ENCODE data around the gene CABP2. TPM values are rescaled to one million over a fixed set of nuclear protein-coding genes. Genes with fewer than 3 reads are reported as not detected.
"Not testable (repeated sequence)": the region's sequence is repeated elsewhere in the genome, so short reads cannot be mapped to it uniquely, and the experiment has no call there.

Gene CABP2
- total RNA-seq, 1 experiment from 2014 or later: not detected

GRCh38 chr11:67561971-67562619 lies 38.8 kb upstream of the CABP2 start:
- POLR2A ChIA-PET (ENCODE audit: low non-redundant PET): no interaction called here

DNA sequence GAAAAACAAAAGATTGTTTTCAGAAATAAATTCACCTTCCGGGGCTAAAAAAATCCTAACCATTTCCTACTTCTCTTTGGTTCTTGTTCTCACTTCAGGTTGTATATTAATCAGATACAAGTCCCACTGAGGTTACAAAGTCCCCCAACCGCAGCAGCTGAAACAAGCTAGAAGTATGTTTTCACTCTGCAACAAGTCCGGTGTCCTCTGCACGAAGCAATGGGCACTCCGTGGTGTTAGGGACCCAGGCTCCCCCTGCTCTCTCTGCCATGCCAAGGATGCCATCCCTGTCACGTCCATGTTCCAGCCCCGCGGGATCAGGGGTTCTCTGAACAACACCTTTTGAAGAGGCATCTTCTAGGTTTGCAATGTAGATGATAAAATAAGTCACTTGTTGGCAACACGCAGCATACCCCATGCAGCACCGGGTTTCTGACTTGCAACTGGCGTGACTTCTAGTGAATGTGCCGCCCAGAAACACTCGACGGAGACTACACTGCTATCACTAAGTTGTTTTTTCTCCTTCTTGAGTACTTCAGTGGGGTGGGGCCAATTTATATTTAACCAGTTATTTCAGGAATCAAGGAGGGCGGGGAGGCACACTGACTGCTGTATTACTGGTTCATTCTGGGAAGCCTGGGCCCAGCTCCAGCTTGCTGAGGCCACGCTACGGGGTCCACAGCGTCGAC lies 35.0 kb upstream of the CABP2 start:
- ChIA-PET POLR2A (ENCODE audit: low non-redundant PET) (no interaction called here), CTCF (no interaction called here)
- intact Hi-C loops (cut with micrococcal nuclease; ENCODE audit: unreplicated experiment): no loop called here
- no peak overlapping the region for H3K27ac ChIP-seq (ENCODE audit: low read depth, low read length, poor library complexity, severe bottlenecking)
- DNase-seq (ENCODE audit: low spot score): no peak
- no peaks in the 10 kb centered on the region for H3K9me3 ChIP-seq (ENCODE audit: low read depth, low read length, poor library complexity, severe bottlenecking)
- no peak overlapping the region for H3K4me3 ChIP-seq (ENCODE audit: low read depth, low read length, poor library complexity, severe bottlenecking)
- BruUV-seq (replicated peaks): no TSS peak
- TF ChIP-seq EZH2 (IDR thresholded peaks at IDR 0.05; ENCODE audit: borderline replicate concordance, low read depth, low read length, poor library complexity, severe bottlenecking): no peak
- TF ChIP-seq, protein P1, sequence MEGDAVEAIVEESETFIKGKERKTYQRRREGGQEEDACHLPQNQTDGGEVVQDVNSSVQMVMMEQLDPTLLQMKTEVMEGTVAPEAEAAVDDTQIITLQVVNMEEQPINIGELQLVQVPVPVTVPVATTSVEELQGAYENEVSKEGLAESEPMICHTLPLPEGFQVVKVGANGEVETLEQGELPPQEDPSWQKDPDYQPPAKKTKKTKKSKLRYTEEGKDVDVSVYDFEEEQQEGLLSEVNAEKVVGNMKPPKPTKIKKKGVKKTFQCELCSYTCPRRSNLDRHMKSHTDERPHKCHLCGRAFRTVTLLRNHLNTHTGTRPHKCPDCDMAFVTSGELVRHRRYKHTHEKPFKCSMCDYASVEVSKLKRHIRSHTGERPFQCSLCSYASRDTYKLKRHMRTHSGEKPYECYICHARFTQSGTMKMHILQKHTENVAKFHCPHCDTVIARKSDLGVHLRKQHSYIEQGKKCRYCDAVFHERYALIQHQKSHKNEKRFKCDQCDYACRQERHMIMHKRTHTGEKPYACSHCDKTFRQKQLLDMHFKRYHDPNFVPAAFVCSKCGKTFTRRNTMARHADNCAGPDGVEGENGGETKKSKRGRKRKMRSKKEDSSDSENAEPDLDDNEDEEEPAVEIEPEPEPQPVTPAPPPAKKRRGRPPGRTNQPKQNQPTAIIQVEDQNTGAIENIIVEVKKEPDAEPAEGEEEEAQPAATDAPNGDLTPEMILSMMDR (conservative IDR thresholded peaks at IDR 0.05; ENCODE audit: low read depth, low read length): no peak
- H3K27me3 ChIP-seq (replicated peaks; ENCODE audit: insufficient read depth, low read depth, low read length, poor library complexity): no peaks in the 10 kb centered on the region
- no peaks in the 10 kb centered on the region for H3K4me1 ChIP-seq (ENCODE audit: insufficient read depth, low read length, poor library complexity, severe bottlenecking)
- H3K36me3 ChIP-seq (ENCODE audit: insufficient read depth, low read length, poor library complexity, severe bottlenecking): no peaks in the 10 kb centered on the region

More at GRCh38 chr11:67561971-67562619, 38.8 kb upstream of the CABP2 start:
- intact Hi-C loops (cut with micrococcal nuclease; ENCODE audit: unreplicated experiment): no loop called here
- DNase-seq (ENCODE audit: low spot score): no peak
- BruUV-seq (replicated peaks): no TSS peak
- H3K27ac ChIP-seq (ENCODE audit: low read depth, low read length, poor library complexity, severe bottlenecking): no peak overlapping the region
- no peak overlapping the region for H3K4me3 ChIP-seq (ENCODE audit: low read depth, low read length, poor library complexity, severe bottlenecking)
- CTCF ChIA-PET: no interaction called here
- no peaks in the 10 kb centered on the region for H3K9me3 ChIP-seq (ENCODE audit: low read depth, low read length, poor library complexity, severe bottlenecking)
- no peak for TF ChIP-seq EZH2 (IDR thresholded peaks at IDR 0.05; ENCODE audit: borderline replicate concordance, low read depth, low read length, poor library complexity, severe bottlenecking)
- TF ChIP-seq, protein P1 (conservative IDR thresholded peaks at IDR 0.05; ENCODE audit: low read depth, low read length): no peak
- H3K27me3 ChIP-seq (replicated peaks; ENCODE audit: insufficient read depth, low read depth, low read length, poor library complexity): no peaks in the 10 kb centered on the region
- H3K36me3 ChIP-seq (ENCODE audit: insufficient read depth, low read length, poor library complexity, severe bottlenecking): no peaks in the 10 kb centered on the region
- H3K4me1 ChIP-seq (ENCODE audit: insufficient read depth, low read length, poor library complexity, severe bottlenecking): no peaks in the 10 kb centered on the region

DNA sequence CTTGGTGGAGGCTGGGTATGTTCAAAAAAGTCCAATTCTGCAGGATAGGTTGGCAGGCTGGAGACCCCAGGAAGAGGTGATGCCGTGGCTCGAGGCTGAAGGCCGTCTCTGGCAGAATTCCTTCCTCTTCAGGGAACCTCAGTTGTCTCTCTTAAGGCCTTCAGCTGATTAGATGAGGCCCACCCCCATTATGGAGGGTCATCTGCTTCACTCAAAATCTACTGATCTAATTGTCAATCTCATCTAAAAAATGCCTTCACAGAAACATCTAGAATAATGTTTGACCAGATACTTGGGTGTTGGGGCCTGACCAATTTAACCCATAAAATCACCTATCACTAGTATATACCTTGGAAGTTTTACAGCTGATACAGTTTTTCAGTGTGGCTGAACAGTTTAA lies 33.0 kb upstream of the CABP2 start:
- no peaks in the 10 kb centered on the region for H3K27me3 ChIP-seq (replicated peaks; ENCODE audit: insufficient read depth, low read depth, low read length, poor library complexity)
- no peak overlapping the region for H3K27ac ChIP-seq (ENCODE audit: low read depth, low read length, poor library complexity, severe bottlenecking)
- POLR2A ChIA-PET (ENCODE audit: low non-redundant PET): no interaction called here
- no peak overlapping the region for H3K4me3 ChIP-seq (ENCODE audit: low read depth, low read length, poor library complexity, severe bottlenecking)
- intact Hi-C loops (cut with micrococcal nuclease; ENCODE audit: unreplicated experiment): no loop called here
- TF ChIP-seq, protein P1 (conservative IDR thresholded peaks at IDR 0.05; ENCODE audit: low read depth, low read length): no peak
- TF ChIP-seq EZH2 (IDR thresholded peaks at IDR 0.05; ENCODE audit: borderline replicate concordance, low read depth, low read length, poor library complexity, severe bottlenecking): no peak
- no TSS peak for BruUV-seq (replicated peaks)
- DNase-seq (ENCODE audit: low spot score): no peak
- no peaks in the 10 kb centered on the region for H3K36me3 ChIP-seq (ENCODE audit: insufficient read depth, low read length, poor library complexity, severe bottlenecking)
- no peaks in the 10 kb centered on the region for H3K4me1 ChIP-seq (ENCODE audit: insufficient read depth, low read length, poor library complexity, severe bottlenecking)
- H3K9me3 ChIP-seq (ENCODE audit: low read depth, low read length, poor library complexity, severe bottlenecking): no peaks in the 10 kb centered on the region
- CTCF ChIA-PET: no interaction called here

DNA sequence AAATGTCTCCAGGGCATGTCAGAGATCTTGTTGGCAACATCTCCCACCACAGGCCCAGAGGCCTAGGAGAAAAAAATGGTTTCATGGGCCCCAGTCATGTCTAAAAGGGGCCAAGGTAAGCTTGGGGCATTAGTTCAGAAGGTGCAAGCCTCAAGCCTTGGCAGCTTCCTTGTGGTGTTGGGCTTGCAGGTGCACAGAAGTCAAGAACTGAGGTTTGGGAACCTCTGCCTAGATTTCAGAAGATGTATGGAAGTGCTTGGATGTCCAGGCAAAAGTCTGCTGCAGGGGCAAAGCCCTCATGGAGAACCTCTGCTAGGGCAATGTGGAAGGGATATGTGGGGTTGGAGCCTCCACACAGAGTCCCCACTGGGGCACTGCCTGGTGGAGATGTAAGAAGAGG lies 28.5 kb upstream of the CABP2 start:
- intact Hi-C loops (cut with micrococcal nuclease; ENCODE audit: unreplicated experiment); H3K4me1 ChIP-seq (ENCODE audit: insufficient read depth, low read length, poor library complexity, severe bottlenecking); H3K27ac ChIP-seq (ENCODE audit: low read depth, low read length, poor library complexity, severe bottlenecking); POLR2A ChIA-PET (ENCODE audit: low non-redundant PET); CTCF ChIA-PET; H3K4me3 ChIP-seq (ENCODE audit: low read depth, low read length, poor library complexity, severe bottlenecking); H3K27me3 ChIP-seq (replicated peaks; ENCODE audit: insufficient read depth, low read depth, low read length, poor library complexity); H3K36me3 ChIP-seq (ENCODE audit: insufficient read depth, low read length, poor library complexity, severe bottlenecking); DNase-seq (ENCODE audit: low spot score); BruUV-seq (replicated peaks); H3K9me3 ChIP-seq (ENCODE audit: low read depth, low read length, poor library complexity, severe bottlenecking): not testable (repeated sequence)
